ENCODE measurements around the gene ALLC. TPM values are rescaled to one million over a fixed set of nuclear protein-coding genes. Genes with fewer than 3 reads are reported as not detected.
A peak's percentile ranks its signal among the peaks of the same experiment; 100 is the strongest.
"Not testable (repeated sequence)": the region's sequence is repeated elsewhere in the genome, so short reads cannot be mapped to it uniquely, and the experiment has no call there.

The ALLC gene
- total and polyA plus RNA-seq, 3 donors from 2014 or later = 8.1 to 35.1 (median 18.5) TPM

DNA sequence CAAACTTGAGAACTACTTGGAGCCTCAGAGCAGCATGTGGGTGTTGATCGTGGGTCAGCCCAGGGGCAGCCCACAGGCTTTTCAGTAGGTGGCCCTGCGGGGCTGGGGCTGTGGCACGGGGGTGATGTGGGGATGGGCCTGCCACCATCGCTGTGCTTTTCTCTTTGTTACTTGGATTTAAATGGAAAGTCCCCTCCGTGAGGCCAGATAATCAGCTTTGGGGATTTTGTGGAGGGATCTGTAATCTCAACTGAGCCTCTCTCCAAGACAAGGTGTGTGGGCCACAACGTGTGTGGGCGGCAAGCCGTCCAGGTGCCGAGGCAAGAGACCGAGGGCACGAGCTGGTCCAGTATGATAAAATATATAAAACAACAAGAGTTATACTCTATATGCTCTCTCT, 46.4 kb upstream of the ALLC start:
- Histone ChIP-seq H3K36me3 (ENCODE audit: low read depth, missing control alignments) (no peaks in the 10 kb centered on the region), H3K27ac (no peak overlapping the region), H3K9me3 (no peaks in the 10 kb centered on the region), H3K4me1 (no peaks in the 10 kb centered on the region), H3K4me3 (no peak overlapping the region), H3K27me3 (no peaks in the 10 kb centered on the region)
- no peak for TF ChIP-seq POLR2A (IDR thresholded peaks at IDR 0.05)
- TF ChIP-seq, protein P1, sequence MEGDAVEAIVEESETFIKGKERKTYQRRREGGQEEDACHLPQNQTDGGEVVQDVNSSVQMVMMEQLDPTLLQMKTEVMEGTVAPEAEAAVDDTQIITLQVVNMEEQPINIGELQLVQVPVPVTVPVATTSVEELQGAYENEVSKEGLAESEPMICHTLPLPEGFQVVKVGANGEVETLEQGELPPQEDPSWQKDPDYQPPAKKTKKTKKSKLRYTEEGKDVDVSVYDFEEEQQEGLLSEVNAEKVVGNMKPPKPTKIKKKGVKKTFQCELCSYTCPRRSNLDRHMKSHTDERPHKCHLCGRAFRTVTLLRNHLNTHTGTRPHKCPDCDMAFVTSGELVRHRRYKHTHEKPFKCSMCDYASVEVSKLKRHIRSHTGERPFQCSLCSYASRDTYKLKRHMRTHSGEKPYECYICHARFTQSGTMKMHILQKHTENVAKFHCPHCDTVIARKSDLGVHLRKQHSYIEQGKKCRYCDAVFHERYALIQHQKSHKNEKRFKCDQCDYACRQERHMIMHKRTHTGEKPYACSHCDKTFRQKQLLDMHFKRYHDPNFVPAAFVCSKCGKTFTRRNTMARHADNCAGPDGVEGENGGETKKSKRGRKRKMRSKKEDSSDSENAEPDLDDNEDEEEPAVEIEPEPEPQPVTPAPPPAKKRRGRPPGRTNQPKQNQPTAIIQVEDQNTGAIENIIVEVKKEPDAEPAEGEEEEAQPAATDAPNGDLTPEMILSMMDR (IDR thresholded peaks at IDR 0.05) = no peak
- intact Hi-C loops (cut with DNase I; ENCODE audit: low total_unique reads) = no loop called here
- no peak for DNase-seq
- 74 to 88% methylated on average over 11 of the region's 11 CpGs for WGBS, 2 donors

DNA sequence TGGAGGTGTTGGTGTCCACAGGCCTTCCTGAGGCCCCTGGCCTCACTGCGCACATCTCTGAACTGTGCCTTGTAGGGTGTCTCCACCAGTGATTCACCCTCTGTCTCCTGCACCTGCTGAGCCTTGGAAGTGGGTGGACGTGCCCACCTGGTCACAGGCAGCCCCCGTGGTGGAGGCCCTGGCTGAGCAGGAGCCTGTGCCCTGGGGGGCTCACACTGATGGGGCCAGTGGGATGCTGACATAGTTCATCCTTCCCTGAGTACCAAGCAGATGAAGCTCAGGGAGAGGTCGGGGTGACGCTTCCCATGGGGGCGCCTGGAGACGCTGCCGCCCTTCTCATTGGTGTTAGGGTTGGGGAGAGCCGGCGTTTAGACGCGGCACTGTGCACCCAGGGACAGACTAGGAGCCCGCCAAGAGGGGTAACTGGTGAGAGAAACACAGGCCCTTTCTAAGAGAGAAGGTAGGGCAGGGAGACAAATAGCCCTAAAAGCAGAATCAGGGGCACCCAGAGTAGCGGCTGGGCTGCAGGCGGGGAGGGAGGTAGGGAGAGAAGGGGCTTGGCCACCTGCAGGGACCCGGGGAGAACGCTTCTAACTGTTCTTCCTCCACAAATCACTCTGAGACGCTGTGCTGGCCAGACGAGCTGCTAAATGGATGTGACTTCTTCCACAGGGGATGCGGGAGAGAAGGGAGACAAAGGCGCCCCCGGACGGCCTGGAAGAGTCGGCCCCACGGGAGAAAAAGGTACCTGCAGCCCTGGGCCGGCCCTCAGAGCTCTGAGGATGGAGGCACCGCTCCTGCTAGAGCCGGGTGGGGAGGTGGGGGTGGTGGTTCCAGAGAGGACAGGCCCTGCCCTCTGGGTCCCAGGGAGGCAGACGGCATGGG, 45.1 kb upstream of the ALLC start:
- DNase-seq = peak; percentile 10
- Histone ChIP-seq H3K36me3 (ENCODE audit: low read depth, missing control alignments) (no peaks in the 10 kb centered on the region), H3K9me3 (no peaks in the 10 kb centered on the region), H3K4me1 (no peaks in the 10 kb centered on the region), H3K27ac (no peak overlapping the region), H3K27me3 (no peaks in the 10 kb centered on the region), H3K4me3 (no peak overlapping the region)
- intact Hi-C loops (cut with DNase I; ENCODE audit: low total_unique reads) = no loop called here
- TF ChIP-seq POLR2A (IDR thresholded peaks at IDR 0.05) = no peak
- TF ChIP-seq, protein P1 (IDR thresholded peaks at IDR 0.05) = no peak
- WGBS, 2 donors = 87 to 92% methylated on average over 24 to 29 of the region's 29 CpGs

DNA sequence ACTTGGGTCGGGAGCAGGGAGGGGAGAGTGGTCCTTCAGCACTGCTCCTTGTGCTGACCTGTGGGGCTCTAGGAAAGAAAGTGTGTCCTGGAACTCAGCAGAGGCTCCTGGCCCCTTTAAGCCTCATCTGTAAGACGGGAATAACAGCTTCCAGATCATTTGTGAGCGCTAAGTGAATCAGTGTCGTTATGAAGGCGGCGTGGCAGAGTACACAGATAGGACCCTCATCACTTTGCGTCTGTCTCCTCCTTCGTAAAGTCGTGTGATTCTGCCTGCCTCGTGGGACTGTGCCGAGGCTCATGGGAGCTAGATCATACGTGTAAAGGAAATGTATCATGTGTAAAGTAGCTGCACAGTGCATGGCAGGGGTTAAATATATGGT, 44.5 kb upstream of the ALLC start:
- Histone ChIP-seq H3K36me3 (ENCODE audit: low read depth, missing control alignments) (no peaks in the 10 kb centered on the region), H3K27me3 (no peaks in the 10 kb centered on the region), H3K4me1 (no peaks in the 10 kb centered on the region), H3K27ac (no peak overlapping the region), H3K9me3 (no peaks in the 10 kb centered on the region), H3K4me3 (no peak overlapping the region)
- TF ChIP-seq, protein P1 (IDR thresholded peaks at IDR 0.05) = no peak
- TF ChIP-seq POLR2A (IDR thresholded peaks at IDR 0.05) = no peak
- DNase-seq = no peak
- intact Hi-C loops (cut with DNase I; ENCODE audit: low total_unique reads) = no loop called here
- 95 to 97% methylated on average over 12 of the region's 12 CpGs for WGBS, 2 donors

DNA sequence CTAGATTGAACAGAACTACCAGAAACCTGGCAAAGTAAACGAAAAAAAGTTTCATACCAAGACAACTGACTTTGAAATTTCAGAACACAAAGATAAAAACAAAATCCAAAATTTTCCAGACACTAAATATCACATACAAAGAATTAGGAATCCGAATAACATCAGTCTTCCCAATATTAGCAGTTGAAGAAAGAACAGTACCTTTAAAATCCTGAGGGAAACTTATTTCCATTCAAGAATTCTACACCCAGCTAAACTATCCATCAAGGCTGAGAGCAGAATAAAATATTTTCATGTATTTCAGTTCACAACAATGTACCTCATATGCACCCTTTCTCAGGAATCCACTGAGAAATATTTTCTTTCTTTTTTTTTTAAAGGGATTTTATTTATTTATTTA, 43.3 kb upstream of the ALLC start:
- 84 to 89% methylated on average over 2 of the region's 2 CpGs for WGBS, 2 donors
- H3K27ac ChIP-seq; H3K36me3 ChIP-seq (ENCODE audit: low read depth, missing control alignments); H3K9me3 ChIP-seq; H3K4me3 ChIP-seq; H3K4me1 ChIP-seq; DNase-seq; H3K27me3 ChIP-seq; intact Hi-C loops (cut with DNase I; ENCODE audit: low total_unique reads): not testable (repeated sequence)

DNA sequence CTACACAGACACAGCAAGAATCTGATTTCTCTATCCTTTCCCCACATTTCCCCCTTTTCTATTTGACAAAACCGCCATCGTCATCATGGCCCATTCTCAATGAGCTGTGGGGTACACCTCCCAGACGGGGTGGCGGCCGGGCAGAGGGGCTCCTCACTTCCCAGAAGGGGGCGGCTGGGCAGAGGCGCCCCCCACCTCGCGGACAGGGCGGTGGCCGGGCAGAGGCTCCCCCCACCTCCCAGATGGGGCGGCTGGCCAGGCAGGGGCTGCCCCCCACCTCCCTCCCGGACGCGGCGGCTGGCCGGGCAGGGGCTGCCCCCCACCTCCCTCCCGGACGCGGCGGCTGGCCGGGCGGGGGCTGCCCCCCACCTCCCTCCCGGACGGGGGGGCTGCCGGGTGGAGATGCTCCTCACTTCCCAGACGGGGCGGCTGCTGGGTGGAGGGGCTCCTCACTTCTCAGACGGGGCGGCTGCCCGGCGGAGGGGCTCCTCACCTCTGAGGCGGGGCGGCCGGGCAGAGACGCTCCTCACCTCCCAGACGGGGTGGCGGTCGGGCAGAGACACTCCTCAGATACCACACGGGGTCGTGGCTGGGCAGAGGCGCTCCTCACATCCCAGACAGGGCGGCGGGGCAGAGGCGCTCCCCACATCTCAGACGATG, 42.3 kb upstream of the ALLC start:
- DNase-seq; H3K27ac ChIP-seq; H3K9me3 ChIP-seq; H3K4me3 ChIP-seq; intact Hi-C loops (cut with DNase I; ENCODE audit: low total_unique reads); H3K27me3 ChIP-seq; H3K4me1 ChIP-seq; H3K36me3 ChIP-seq (ENCODE audit: low read depth, missing control alignments): not testable (repeated sequence)
- 90 to 92% methylated on average over 5 to 31 of the region's 46 CpGs for WGBS, 2 donors

DNA sequence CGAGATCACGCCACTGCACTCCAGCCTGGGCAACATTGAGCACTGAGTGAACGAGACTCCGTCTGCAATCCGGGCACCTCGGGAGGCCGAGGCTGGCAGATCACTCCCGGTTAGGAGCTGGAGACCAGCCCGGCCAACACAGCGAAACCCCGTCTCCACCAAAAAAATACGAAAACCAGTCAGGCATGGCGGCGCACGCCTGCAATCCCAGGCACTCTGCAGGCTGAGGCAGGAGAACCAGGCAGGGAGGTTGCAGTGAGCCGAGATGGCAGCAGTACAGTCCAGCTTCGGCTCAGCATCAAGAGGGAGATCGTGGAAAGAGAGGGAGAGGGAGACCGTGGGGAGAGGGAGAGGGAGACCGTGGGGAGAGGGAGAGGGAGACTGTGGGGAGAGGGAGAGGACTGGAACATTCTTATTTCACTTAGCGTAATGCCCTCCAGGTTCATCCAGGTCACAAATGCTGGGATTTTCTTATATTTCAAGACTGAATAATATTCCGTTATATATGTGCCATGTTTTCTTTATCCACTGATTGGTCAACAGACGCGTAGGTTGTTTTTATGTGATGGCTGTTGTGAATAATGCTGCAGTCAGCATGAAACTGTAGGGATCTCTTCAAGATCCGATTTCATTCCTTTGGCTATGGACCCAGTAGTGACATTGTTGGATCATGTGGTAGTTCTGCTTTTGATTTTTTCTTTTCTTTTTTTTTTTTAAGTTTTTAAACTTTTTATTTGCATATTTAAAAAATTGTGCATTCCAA, 41.4 kb upstream of the ALLC start:
- H3K36me3 ChIP-seq (ENCODE audit: low read depth, missing control alignments); H3K27ac ChIP-seq; intact Hi-C loops (cut with DNase I; ENCODE audit: low total_unique reads); H3K4me3 ChIP-seq; H3K27me3 ChIP-seq; H3K9me3 ChIP-seq; H3K4me1 ChIP-seq; DNase-seq: not testable (repeated sequence)
- WGBS, 2 donors = 96% methylated on average over 22 to 25 of the region's 25 CpGs

Data from testis (tissue), 3 donors.